ENCODE measurements around the gene NMNAT3.

Gene NMNAT3

GRCh38 chr3:139521144-139521543, 156.6 kb downstream of the NMNAT3 start:
- DNase-seq (ENCODE audit: low read depth), result no peak

DNA sequence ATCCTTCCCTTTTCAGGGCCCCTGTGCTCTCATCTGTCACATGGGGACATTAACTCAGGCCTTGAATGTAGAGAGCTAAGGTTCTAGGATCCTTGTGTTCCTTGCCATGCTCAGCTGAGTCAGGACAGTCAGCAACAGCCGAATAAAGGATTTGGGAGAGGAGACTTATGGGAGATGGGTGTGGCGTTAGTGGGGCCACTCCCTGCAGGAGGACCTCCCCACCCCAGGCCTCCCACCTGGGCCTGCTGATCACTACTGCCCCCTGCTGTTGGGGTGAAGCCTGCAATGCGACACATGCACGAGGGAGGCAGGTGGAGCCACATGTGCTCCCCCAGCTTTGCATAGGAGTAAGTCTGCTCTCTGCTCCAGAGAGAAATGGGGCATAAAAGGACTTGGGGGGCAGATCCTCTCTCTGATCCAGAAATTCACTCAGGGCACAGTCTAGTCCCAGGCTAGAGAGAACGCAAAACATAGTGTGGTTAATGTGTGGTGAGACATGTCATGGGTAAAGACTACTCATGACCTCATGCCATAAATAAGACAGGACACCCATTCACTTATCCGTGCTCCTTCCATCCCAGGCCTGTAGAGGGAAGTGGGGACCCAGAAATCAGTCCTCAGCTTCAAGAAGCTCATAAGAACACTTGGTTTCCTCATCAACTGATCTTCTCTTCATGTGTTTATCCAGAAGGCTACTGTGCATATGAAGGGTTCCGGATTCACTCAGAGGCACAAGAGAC, 157.6 kb downstream of the NMNAT3 start:
- no peak for DNase-seq (ENCODE audit: low read depth)

GRCh38 chr3:139518926-139519842, 158.6 kb downstream of the NMNAT3 start:
- no peak for DNase-seq (ENCODE audit: low read depth)

DNA sequence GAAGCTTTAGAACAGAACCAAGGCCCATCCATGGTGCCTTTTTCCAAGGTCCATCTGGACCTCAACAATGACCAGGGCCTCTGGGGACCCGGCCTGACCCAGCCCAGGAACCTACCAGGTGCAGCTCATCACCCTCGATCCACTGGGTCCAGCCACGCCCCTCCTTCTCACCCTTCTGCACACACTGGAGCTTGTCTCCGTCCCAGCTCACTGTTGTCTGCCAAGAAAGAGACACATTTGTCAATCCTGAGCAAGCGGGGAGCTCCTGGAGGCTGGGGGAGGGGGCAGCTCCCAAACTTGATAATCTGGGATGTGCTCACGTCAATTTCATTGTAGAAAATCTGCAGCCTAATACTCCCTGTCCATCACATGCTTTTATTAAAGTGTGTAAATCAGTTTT, 159.5 kb downstream of the NMNAT3 start:
- DNase-seq (ENCODE audit: low read depth), result no peak

GRCh38 chr3:139517321-139518065, 160.3 kb downstream of the NMNAT3 start:
- no peak for DNase-seq (ENCODE audit: low read depth)

- DNase-seq (ENCODE audit: low read depth), result no peak
Measured at GRCh38 chr3:139514741-139515140, 163.0 kb downstream of the NMNAT3 start.
